ENCODE results near the gene ZNF709.
"Not testable (repeated sequence)": the region's sequence is repeated elsewhere in the genome, so short reads cannot be mapped to it uniquely, and the experiment has no call there.

ZNF709 gene

GRCh38 chr19:12450844-12451243, 33.8 kb downstream of the ZNF709 start:
- DNase-seq, result no peak

- DNase-seq, result peak; percentile 53
Observed at GRCh38 chr19:12448808-12449207, 35.8 kb downstream of the ZNF709 start.

DNA sequence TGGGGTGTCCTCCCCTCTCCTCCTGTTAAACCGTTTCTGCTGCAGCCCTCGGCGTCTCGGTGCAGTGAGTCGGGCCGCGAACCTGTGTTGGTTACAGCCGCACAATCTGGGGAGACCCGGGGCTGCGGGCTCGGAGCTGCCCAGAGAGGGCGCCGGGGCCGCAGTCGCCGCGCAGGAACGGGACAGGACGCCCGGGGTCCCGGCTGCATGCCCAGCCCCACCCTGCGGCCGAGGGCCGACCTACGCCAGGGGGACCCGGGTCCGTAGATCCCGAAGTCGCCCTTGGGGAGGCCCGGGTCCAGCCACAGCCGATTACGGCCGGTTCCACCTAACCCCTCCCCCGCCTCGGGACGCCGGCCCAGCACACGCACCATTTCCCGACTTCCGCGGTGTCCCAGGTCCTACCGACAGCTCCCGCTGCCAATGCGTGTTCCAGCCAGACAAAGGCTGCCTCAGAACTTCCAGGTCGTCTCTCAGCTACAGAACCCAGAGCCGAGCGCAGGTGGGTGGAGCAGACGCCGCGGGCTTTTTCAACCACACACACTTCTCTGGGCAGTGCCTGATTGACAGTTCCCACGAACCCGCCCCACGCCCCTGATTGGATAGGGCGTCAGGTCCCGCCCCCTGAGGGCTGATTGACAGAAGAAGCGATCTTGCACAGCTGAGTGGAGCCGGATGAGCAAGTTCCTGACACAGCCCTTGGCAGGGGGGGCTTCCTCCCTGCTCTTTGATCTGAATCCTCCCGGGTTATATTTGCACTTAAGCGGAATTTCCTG, 43.9 kb downstream of the ZNF709 start, which contains the start of gene ZNF443:
Gene ZNF443 (minus strand): TSS at position 481 of the 776 bp plus-strand sequence. CDS start 107 bp downstream, at position 374.
- DNase-seq, result peak; percentile 100

- peak; percentile 52 for DNase-seq
Observed at GRCh38 chr19:12439686-12440540, 44.7 kb downstream of the ZNF709 start.

DNA sequence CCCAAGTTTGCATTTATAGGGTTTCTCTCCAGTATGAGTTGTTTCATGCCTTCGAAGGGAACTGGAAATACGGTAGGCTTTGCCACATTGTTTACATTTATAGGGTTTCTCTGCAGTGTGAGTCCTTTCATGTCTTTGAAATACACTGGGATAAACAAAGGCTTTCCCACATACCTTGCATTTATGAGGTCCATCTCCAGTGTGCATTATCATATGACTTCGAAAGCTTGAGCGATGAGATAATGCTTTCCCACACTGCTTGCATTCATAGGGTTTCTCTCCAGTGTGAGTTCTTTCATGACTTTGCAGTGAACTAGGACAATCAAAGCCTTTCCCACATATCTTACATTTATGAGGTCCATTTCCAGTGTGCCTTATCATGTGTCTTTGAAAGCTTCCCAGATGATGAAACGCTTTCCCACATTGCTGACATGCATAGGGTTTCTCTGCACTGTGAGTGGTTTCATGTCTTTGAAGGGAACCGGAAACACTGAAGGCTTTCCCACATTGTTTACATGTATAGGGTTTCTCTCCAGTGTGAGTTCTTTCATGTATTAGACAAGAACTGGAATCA, 53.8 kb downstream of the ZNF709 start:
- DNase-seq, result not testable (repeated sequence)

GRCh38 chr19:12425888-12426274, 58.7 kb downstream of the ZNF709 start:
- no peak for DNase-seq

- no peak for DNase-seq
Observed at GRCh38 chr19:12425236-12425887, 59.3 kb downstream of the ZNF709 start.

GRCh38 chr19:12417273-12417672, 67.3 kb downstream of the ZNF709 start:
- DNase-seq, result not testable (repeated sequence)

GRCh38 chr19:12411893-12412292, 72.7 kb downstream of the ZNF709 start:
- DNase-seq, result no peak
